SK-N-SH (cell line): ENCODE measurements around the gene TEKT5. TPM values are rescaled to one million over a fixed set of nuclear protein-coding genes. Genes with fewer than 3 reads are reported as not detected.

Experiments used
- CTCF ChIA-PET: fragments of 300-600, 350-600 bp; formaldehyde crosslinking; extraction: SDS; loops from one replicate; lab custom pipeline; 2021; lab: Yijun Ruan, JAX
- POLR2A ChIA-PET: fragments of 350-600 bp; sonication (Branson Sonifier 250); formaldehyde crosslinking; extraction: SDS; loops from one replicate; lab custom pipeline; 2020; ENCODE audit warnings: antibody characterized with exemption, inconsistent platforms; lab: Yijun Ruan, JAX
- DNase-seq: peaks from one replicate; pipeline ENCODE4 v3.0.0; 2012
- H2AFZ ChIP-seq: fragments of 200-600 bp; sonication (generic); 2 replicates; pipeline ENCODE4 v1.8.1; 2016; ENCODE audit warnings: antibody characterized with exemption, mild to moderate bottlenecking, low read depth
- H3F3A ChIP-seq: fragments of 200-600 bp; sonication (generic); replicated peaks from 2 replicates; pipeline ENCODE3; 2016; ENCODE audit warnings: antibody characterized with exemption, mild to moderate bottlenecking; ENCODE audit not compliant: insufficient read depth
- H3K27ac ChIP-seq, 2 experiments: fragments of 200-500 bp in 1 of 2; fragments of 200-600 bp in 1 of 2; sonication (Bioruptor generic) in 1 of 2; sonication (generic), shearing (Covaris generic) in 1 of 2; 2 replicates each; pipeline versions ENCODE4 v1.5.1 to v1.6.1; 2014 to 2016; ENCODE audit warnings: low read depth in 2 of 2, inconsistent platforms in 1 of 2, low read length in 1 of 2, mild to moderate bottlenecking in 1 of 2, mixed read lengths in 1 of 2
- H3K27me3 ChIP-seq: fragments of 200-600 bp; sonication (generic), shearing (Covaris generic); 2 replicates; pipeline ENCODE4 v1.6.1; 2016; ENCODE audit warnings: mixed run types; ENCODE audit not compliant: insufficient read depth
- H3K36me3 ChIP-seq, 2 experiments: fragments of 200-500 bp in 1 of 2; fragments of 200-600 bp in 1 of 2; sonication (Bioruptor generic) in 1 of 2; sonication (generic) in 1 of 2; replicated peaks in 1 of 2; 2 replicates each; pipeline versions ENCODE3 to v1.5.1; 2014 to 2016; ENCODE audit warnings: low read length in 1 of 2, mild to moderate bottlenecking in 1 of 2; ENCODE audit not compliant: insufficient read depth in 2 of 2, control insufficient read depth in 1 of 2
- H3K4me1 ChIP-seq, 2 experiments: fragments of 200-500 bp in 1 of 2; fragments of 200-600 bp in 1 of 2; sonication (Bioruptor generic) in 1 of 2; sonication (generic), shearing (Covaris generic) in 1 of 2; 2 replicates each; pipeline versions ENCODE4 v1.5.1 to v1.6.1; 2014 to 2016; ENCODE audit warnings: low read depth in 1 of 2, low read length in 1 of 2, mixed run types in 1 of 2; ENCODE audit not compliant: insufficient read depth in 2 of 2, control insufficient read depth in 1 of 2
- H3K4me2 ChIP-seq: fragments of 200-600 bp; sonication (generic), shearing (Covaris generic); 2 replicates; pipeline ENCODE4 v1.6.1; 2017; ENCODE audit warnings: mixed run types
- H3K4me3 ChIP-seq, 2 experiments: fragments of 200-500 bp in 1 of 2; fragments of 200-600 bp in 1 of 2; sonication (Bioruptor generic) in 1 of 2; sonication (generic), shearing (Covaris generic) in 1 of 2; 2 replicates each; pipeline versions ENCODE4 v1.5.1 to v1.8.1; 2014 to 2016; ENCODE audit warnings: low read depth in 2 of 2, inconsistent platforms in 1 of 2, low read length in 1 of 2, mild to moderate bottlenecking in 1 of 2, mixed read lengths in 1 of 2, moderate library complexity in 1 of 2
- H3K79me2 ChIP-seq: fragments of 200-600 bp; sonication (generic); 2 replicates; pipeline ENCODE4 v1.8.1; 2017; ENCODE audit warnings: mild to moderate bottlenecking; ENCODE audit not compliant: insufficient read depth
- H3K9ac ChIP-seq: fragments of 200-600 bp; sonication (generic); 2 replicates; pipeline ENCODE4 v1.6.1; 2017; ENCODE audit warnings: mixed run types
- H3K9me2 ChIP-seq: fragments of 200-600 bp; sonication (generic); 2 replicates; pipeline ENCODE4 v1.6.1; 2017; ENCODE audit warnings: mixed run types
- H3K9me3 ChIP-seq: fragments of 200-600 bp; sonication (generic); 2 replicates; pipeline ENCODE4 v1.6.1; 2017; ENCODE audit warnings: mixed run types, mild to moderate bottlenecking, moderate library complexity
- H4K20me1 ChIP-seq: fragments of 200-600 bp; sonication (generic); 2 replicates; pipeline ENCODE4 v1.6.1; 2017; ENCODE audit warnings: mild to moderate bottlenecking, mixed run types; ENCODE audit not compliant: insufficient read depth
- EP300 ChIP-seq, 2 experiments: IDR thresholded peaks; 2 replicates each; pipeline versions ENCODE4 v1.4.0 to v1.6.1; 2012; ENCODE audit warnings: borderline replicate concordance in 1 of 2, low read depth in 1 of 2, low read length in 1 of 2
- EZH2phosphoT487 ChIP-seq: fragments of 200-600 bp; sonication (generic); IDR thresholded peaks from 2 replicates; pipeline ENCODE4 v1.6.1; 2017; ENCODE audit warnings: low read depth, mixed run types, mild to moderate bottlenecking, antibody characterized with exemption, moderate library complexity, borderline replicate concordance
- FOSL2 ChIP-seq: IDR thresholded peaks from 2 replicates; pipeline ENCODE4 v1.4.0; 2012; ENCODE audit warnings: low read depth, mild to moderate bottlenecking, moderate library complexity, borderline replicate concordance
- IRF3 ChIP-seq: fragments of 150-350 bp; IDR thresholded peaks from 2 replicates; pipeline ENCODE4 v1.6.1; 2016; ENCODE audit warnings: mild to moderate bottlenecking, low read depth, low read length
- JUND ChIP-seq: IDR thresholded peaks from 2 replicates; pipeline ENCODE4 v1.4.0; 2012
- NFIC ChIP-seq: IDR thresholded peaks from 2 replicates; pipeline ENCODE4 v1.4.0; 2012; ENCODE audit warnings: borderline replicate concordance
- NRF1 ChIP-seq: IDR thresholded peaks from 2 replicates; pipeline ENCODE4 v1.6.1; 2012; ENCODE audit warnings: low read depth, mild to moderate bottlenecking, low read length
- RAD21 ChIP-seq: IDR thresholded peaks from 2 replicates; pipeline ENCODE4 v1.6.1; 2012; ENCODE audit warnings: mild to moderate bottlenecking, low read length
- RCOR1 ChIP-seq: fragments of 150-350 bp; IDR thresholded peaks from 2 replicates; pipeline ENCODE4 v1.6.1; 2017; ENCODE audit warnings: antibody characterized with exemption, low read length
- RFX5 ChIP-seq: IDR thresholded peaks from 2 replicates; pipeline ENCODE4 v1.6.1; 2012; ENCODE audit warnings: mild to moderate bottlenecking, improper control_type of control experiment, low read length
- RXRA ChIP-seq: IDR thresholded peaks from 2 replicates; pipeline ENCODE4 v1.4.0; 2012; ENCODE audit warnings: low read depth, mild to moderate bottlenecking, borderline replicate concordance
- SIN3A ChIP-seq: IDR thresholded peaks from 2 replicates; pipeline ENCODE4 v1.6.1; 2012; ENCODE audit warnings: low read depth, mild to moderate bottlenecking, low read length, moderate library complexity, borderline replicate concordance
- TAF1 ChIP-seq: IDR thresholded peaks from 2 replicates; pipeline ENCODE4 v1.6.1; 2012; ENCODE audit warnings: low read depth, mild to moderate bottlenecking, low read length, moderate library complexity, borderline replicate concordance
- USF1 ChIP-seq: IDR thresholded peaks from 2 replicates; pipeline ENCODE4 v1.4.0; 2012; ENCODE audit warnings: low read depth, borderline replicate concordance
- YY1 ChIP-seq: IDR thresholded peaks from 2 replicates; pipeline ENCODE4 v1.4.0; 2012; ENCODE audit warnings: low read depth, mild to moderate bottlenecking
- WGBS: methylation state at CpG from one replicate; pipeline ENCODE4 v1.1.6; 2017; ENCODE audit warnings: low lambda C conversion rate; 5-methylcytosine and 5-hydroxymethylcytosine counted together
- polyA plus RNA-seq, 3 experiments: library from polyadenylated mRNA; depleted of rRNA; stranded (reverse); fragments of >200 nt; gene quantifications; 2 replicates each; pipeline ENCODE4 v1.2.3, GENCODE V29; 2012
- TF ChIP-seq, protein P1 (sequence below): IDR thresholded peaks from 2 replicates; pipeline ENCODE4; 2012
- TF ChIP-seq, protein P2 (sequence below): IDR thresholded peaks from 2 replicates; pipeline ENCODE4 v1.6.1; 2012; ENCODE audit warnings: mild to moderate bottlenecking, low read depth, low read length, moderate library complexity
- TF ChIP-seq, protein P3 (sequence below): fragments of 150-350 bp; IDR thresholded peaks from 2 replicates; pipeline ENCODE4 v1.6.1; 2017; ENCODE audit warnings: antibody characterized with exemption, low read length, low read depth, borderline replicate concordance

Gene TEKT5
- polyA plus RNA-seq, 1 of the 3 experiments (the other 2 are of a cell fraction) = not detected

DNA sequence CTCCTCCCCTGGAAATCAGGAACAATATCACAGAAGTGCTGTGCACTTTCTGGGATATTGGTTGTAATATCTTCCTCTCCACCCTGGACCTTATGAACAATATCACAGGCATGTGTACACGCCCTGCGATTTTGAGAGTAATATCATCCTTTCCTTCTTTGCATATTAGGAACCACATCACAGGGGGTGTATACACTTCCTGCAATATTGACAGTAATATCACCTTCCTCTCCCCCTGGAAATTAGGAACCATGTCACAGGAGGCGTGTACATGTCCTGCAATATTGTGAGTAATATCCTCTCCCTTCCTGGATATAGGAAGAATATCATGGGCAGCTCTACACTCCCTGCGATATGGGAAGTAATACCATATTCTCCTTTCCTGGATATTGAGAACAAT, 14.2 kb upstream of the TEKT5 start:
- WGBS = 37% methylated on average over 4 of the region's 4 CpGs
- ChIA-PET CTCF (no interaction called here), POLR2A (no interaction called here)

More for the DNA sequence above, 14.2 kb upstream of the TEKT5 start:
- TF ChIP-seq EP300 (IDR thresholded peaks at IDR 0.05; ENCODE audit: borderline replicate concordance in 1 of 2, low read depth in 1 of 2, low read length in 1 of 2) = no peak
- no peak for TF ChIP-seq TAF1
- no peak for TF ChIP-seq USF1
- TF ChIP-seq, protein P1, sequence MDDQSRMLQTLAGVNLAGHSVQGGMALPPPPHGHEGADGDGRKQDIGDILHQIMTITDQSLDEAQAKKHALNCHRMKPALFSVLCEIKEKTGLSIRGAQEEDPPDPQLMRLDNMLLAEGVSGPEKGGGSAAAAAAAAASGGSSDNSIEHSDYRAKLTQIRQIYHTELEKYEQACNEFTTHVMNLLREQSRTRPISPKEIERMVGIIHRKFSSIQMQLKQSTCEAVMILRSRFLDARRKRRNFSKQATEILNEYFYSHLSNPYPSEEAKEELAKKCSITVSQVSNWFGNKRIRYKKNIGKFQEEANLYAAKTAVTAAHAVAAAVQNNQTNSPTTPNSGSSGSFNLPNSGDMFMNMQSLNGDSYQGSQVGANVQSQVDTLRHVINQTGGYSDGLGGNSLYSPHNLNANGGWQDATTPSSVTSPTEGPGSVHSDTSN = no peak
- TF ChIP-seq NFIC = no peak
- no peak for TF ChIP-seq EZH2phosphoT487
- TF ChIP-seq, protein P2, sequence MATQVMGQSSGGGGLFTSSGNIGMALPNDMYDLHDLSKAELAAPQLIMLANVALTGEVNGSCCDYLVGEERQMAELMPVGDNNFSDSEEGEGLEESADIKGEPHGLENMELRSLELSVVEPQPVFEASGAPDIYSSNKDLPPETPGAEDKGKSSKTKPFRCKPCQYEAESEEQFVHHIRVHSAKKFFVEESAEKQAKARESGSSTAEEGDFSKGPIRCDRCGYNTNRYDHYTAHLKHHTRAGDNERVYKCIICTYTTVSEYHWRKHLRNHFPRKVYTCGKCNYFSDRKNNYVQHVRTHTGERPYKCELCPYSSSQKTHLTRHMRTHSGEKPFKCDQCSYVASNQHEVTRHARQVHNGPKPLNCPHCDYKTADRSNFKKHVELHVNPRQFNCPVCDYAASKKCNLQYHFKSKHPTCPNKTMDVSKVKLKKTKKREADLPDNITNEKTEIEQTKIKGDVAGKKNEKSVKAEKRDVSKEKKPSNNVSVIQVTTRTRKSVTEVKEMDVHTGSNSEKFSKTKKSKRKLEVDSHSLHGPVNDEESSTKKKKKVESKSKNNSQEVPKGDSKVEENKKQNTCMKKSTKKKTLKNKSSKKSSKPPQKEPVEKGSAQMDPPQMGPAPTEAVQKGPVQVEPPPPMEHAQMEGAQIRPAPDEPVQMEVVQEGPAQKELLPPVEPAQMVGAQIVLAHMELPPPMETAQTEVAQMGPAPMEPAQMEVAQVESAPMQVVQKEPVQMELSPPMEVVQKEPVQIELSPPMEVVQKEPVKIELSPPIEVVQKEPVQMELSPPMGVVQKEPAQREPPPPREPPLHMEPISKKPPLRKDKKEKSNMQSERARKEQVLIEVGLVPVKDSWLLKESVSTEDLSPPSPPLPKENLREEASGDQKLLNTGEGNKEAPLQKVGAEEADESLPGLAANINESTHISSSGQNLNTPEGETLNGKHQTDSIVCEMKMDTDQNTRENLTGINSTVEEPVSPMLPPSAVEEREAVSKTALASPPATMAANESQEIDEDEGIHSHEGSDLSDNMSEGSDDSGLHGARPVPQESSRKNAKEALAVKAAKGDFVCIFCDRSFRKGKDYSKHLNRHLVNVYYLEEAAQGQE = no peak
- no peak for TF ChIP-seq NRF1
- TF ChIP-seq RXRA = no peak
- no peak for TF ChIP-seq JUND
- TF ChIP-seq IRF3 = no peak
- TF ChIP-seq, protein P3, sequence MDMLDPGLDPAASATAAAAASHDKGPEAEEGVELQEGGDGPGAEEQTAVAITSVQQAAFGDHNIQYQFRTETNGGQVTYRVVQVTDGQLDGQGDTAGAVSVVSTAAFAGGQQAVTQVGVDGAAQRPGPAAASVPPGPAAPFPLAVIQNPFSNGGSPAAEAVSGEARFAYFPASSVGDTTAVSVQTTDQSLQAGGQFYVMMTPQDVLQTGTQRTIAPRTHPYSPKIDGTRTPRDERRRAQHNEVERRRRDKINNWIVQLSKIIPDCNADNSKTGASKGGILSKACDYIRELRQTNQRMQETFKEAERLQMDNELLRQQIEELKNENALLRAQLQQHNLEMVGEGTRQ = no peak
- no peak for TF ChIP-seq YY1
- no peak for TF ChIP-seq RFX5
- no peak for TF ChIP-seq FOSL2
- no peak for TF ChIP-seq SIN3A
- TF ChIP-seq RAD21 = no peak
- TF ChIP-seq RCOR1 = no peak
- Histone ChIP-seq H2AFZ (no peak overlapping the region), H3K36me3 (no peaks in the 10 kb centered on the region), H3K27ac (no peak overlapping the region), H3K4me1 (no peaks in the 10 kb centered on the region), H3K9me3 (no peaks in the 10 kb centered on the region), H3K9me2 (no peaks in the 10 kb centered on the region), H4K20me1 (no peaks in the 10 kb centered on the region), H3K27me3 (no peaks in the 10 kb centered on the region; the same call in 1 of the 2 replicates), H3K4me2 (no peak overlapping the region), H3K9ac (no peak overlapping the region), H3K79me2 (no peaks in the 10 kb centered on the region), H3F3A (no peaks in the 10 kb centered on the region), H3K4me3 (no peak overlapping the region)
- no peak for DNase-seq
